WTC11 (cell line): Measurements from ENCODE around the gene LOXL4. TPM values are rescaled to one million over a fixed set of nuclear protein-coding genes. Genes with fewer than 3 reads are reported as not detected.

Experiments
- ATAC-seq: fragments of 200-7000 bp; cut with Tn5 transposase; 2 replicates; pipeline ENCODE4 v1.10.0; 2021; ENCODE audit warnings: mild to moderate bottlenecking, moderate library complexity
- CTCF ChIA-PET: fragments of 300-600 bp; sonication (Branson Sonifier 250); formaldehyde crosslinking; loops from one replicate; lab custom pipeline; 2021; ENCODE audit warnings: antibody characterized with exemption; lab: Charles Lee
- POLR2A ChIA-PET: fragments of 350-600 bp; sonication (Branson Sonifier 250); formaldehyde crosslinking; loops from one replicate; lab custom pipeline; 2021; ENCODE audit warnings: antibody characterized with exemption; lab: Charles Lee
- DNase-seq: peaks from one replicate; pipeline ENCODE4 v3.0.0; 2021; ENCODE audit warnings: low spot score
- H3K27ac Mint-ChIP-seq: 2 replicates; pipeline ENCODE4 v1.8.0; 2021; ENCODE audit warnings: mixed read lengths
- H3K27me3 Mint-ChIP-seq: 2 replicates; pipeline ENCODE4 v1.8.0; 2021; ENCODE audit warnings: low read depth, mild to moderate bottlenecking, moderate library complexity, mixed read lengths
- H3K36me3 Mint-ChIP-seq: 2 replicates; pipeline ENCODE4 v1.8.0; 2021; ENCODE audit warnings: mixed read lengths
- H3K4me1 Mint-ChIP-seq: 2 replicates; pipeline ENCODE4 v1.8.0; 2022; ENCODE audit warnings: mixed read lengths
- H3K4me3 Mint-ChIP-seq: 2 replicates; pipeline ENCODE4 v1.8.0; 2021; ENCODE audit warnings: mild to moderate bottlenecking, moderate library complexity, mixed read lengths
- H3K9me3 Mint-ChIP-seq: 2 replicates; pipeline ENCODE4 v1.8.0; 2021; ENCODE audit warnings: mixed read lengths
- ATF1 ChIP-seq: sonication (generic); formaldehyde crosslinking; IDR thresholded peaks from 2 replicates; pipeline ENCODE4 v1.8.1; 2023; ENCODE audit warnings: mild to moderate bottlenecking, moderate library complexity, missing genetic modification reagents
- ESRRA ChIP-seq: sonication (generic); formaldehyde crosslinking; IDR thresholded peaks from 2 replicates; pipeline ENCODE4 v1.8.1; 2022; ENCODE audit warnings: mild to moderate bottlenecking, missing genetic modification reagents, borderline replicate concordance
- FOXJ3 ChIP-seq: sonication (generic); formaldehyde crosslinking; IDR thresholded peaks from 2 replicates; pipeline ENCODE4 v1.9.0; 2021; ENCODE audit warnings: missing genetic modification reagents, mild to moderate bottlenecking, borderline replicate concordance
- FOXP1 ChIP-seq: sonication (generic); formaldehyde crosslinking; IDR thresholded peaks from 2 replicates; pipeline ENCODE4 v1.8.0; 2022; ENCODE audit warnings: missing genetic modification reagents, mild to moderate bottlenecking, moderate library complexity, borderline replicate concordance
- NR3C1 ChIP-seq: sonication (generic); formaldehyde crosslinking; conservative IDR thresholded peaks from 2 replicates; pipeline ENCODE4 v1.8.1; 2023; ENCODE audit warnings: low read depth, mild to moderate bottlenecking, missing genetic modification reagents
- PRRX2 ChIP-seq: fragments of 250-450 bp; sonication (Bioruptor Pico); IDR thresholded peaks from 2 replicates; pipeline ENCODE4 v1.8.0; 2021; ENCODE audit warnings: mild to moderate bottlenecking
- SMAD3 ChIP-seq: sonication (generic); formaldehyde crosslinking; IDR thresholded peaks from 2 replicates; pipeline ENCODE4 v1.8.0; 2022; ENCODE audit warnings: missing genetic modification reagents, mild to moderate bottlenecking, borderline replicate concordance
- SMAD4 ChIP-seq: sonication (generic); formaldehyde crosslinking; IDR thresholded peaks from 2 replicates; pipeline ENCODE4 v1.8.0; 2022; ENCODE audit warnings: mild to moderate bottlenecking, missing genetic modification reagents
- SOX15 ChIP-seq: fragments of 250-450 bp; sonication (Bioruptor Pico); IDR thresholded peaks from 2 replicates; pipeline ENCODE4 v1.9.0; 2021; ENCODE audit warnings: mild to moderate bottlenecking
- ZNF138 ChIP-seq: sonication (generic); formaldehyde crosslinking; conservative IDR thresholded peaks from 2 replicates; pipeline ENCODE4 v1.8.1; 2022; ENCODE audit warnings: mild to moderate bottlenecking, moderate library complexity, missing genetic modification reagents
- ZNF416 ChIP-seq: fragments of 250-450 bp; sonication (Bioruptor Pico); IDR thresholded peaks from 2 replicates; pipeline ENCODE4 v1.9.0; 2021; ENCODE audit warnings: mild to moderate bottlenecking, inconsistent platforms
- ZNF671 ChIP-seq: fragments of 250-450 bp; sonication (Bioruptor Pico); IDR thresholded peaks from 2 replicates; pipeline ENCODE4 v1.8.0; 2021; ENCODE audit warnings: mild to moderate bottlenecking
- total RNA-seq: library from RNA; stranded (reverse); gene quantifications from 3 replicates; pipeline ENCODE4 v1.2.3, GENCODE V29; 2021
- TF ChIP-seq, protein P1 (sequence below): sonication (generic); formaldehyde crosslinking; IDR thresholded peaks from 2 replicates; pipeline ENCODE4 v1.8.0; 2023; ENCODE audit warnings: mild to moderate bottlenecking, missing genetic modification reagents
- TF ChIP-seq, protein P2 (sequence below): sonication (generic); formaldehyde crosslinking; IDR thresholded peaks from 2 replicates; pipeline ENCODE4 v1.8.0; 2022; ENCODE audit warnings: mild to moderate bottlenecking, missing genetic modification reagents
- TF ChIP-seq, protein P3 (sequence below): sonication (generic); formaldehyde crosslinking; IDR thresholded peaks from 2 replicates; pipeline ENCODE4 v1.8.0; 2023; ENCODE audit warnings: missing genetic modification reagents, mild to moderate bottlenecking, borderline replicate concordance
- TF ChIP-seq, protein P4 (sequence below): sonication (generic); formaldehyde crosslinking; IDR thresholded peaks from 2 replicates; pipeline ENCODE4 v1.8.1; 2022; ENCODE audit warnings: low read depth, missing genetic modification reagents, borderline replicate concordance
- TF ChIP-seq, protein P5 (sequence below): sonication (generic); formaldehyde crosslinking; IDR thresholded peaks from 2 replicates; pipeline ENCODE4 v1.8.1; 2023; ENCODE audit warnings: mild to moderate bottlenecking, missing genetic modification reagents
- TF ChIP-seq, protein P6 (sequence below): fragments of 200-600 bp; IDR thresholded peaks from 2 replicates; pipeline ENCODE4 v1.8.0; 2022; ENCODE audit warnings: antibody characterized with exemption

LOXL4 gene
- total RNA-seq, 1 experiment from 2014 or later: 0.35 TPM

DNA sequence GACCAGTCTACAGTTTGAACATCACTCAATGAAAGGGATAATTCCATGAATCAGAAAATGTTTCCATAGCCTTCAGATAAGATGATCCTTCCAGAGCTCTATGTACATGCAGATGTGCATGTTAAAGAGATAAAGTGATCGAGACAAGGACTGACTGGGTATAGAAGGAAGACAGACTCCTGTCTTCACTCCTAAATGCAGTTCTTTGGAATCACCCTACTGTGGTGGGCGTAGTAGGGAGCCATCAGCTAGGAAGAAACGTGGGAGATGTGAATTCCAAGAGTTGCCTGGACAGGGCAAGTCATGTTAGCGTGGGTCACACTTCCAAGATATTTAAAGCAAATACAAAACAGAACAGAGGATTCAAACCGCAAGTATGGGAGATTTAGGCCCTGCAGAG lies 23.9 kb downstream of the LOXL4 start:
- Mint-ChIP-seq H3K36me3 (peaks cover 19% of the 10 kb centered on the region), H3K4me3 (no peak overlapping the region), H3K4me1 (no peaks in the 10 kb centered on the region), H3K27me3 (no peaks in the 10 kb centered on the region), H3K9me3 (no peaks in the 10 kb centered on the region), H3K27ac (no peak overlapping the region)
- ChIA-PET CTCF (interaction anchor here (4.1 kb wide), 1 partner anchor 65 kb away, joined by 40 read pairs; no protein-coding TSS in a partner anchor), POLR2A (interaction anchor here (0.6 kb wide), 1 partner anchor 47 kb away, joined by 3 read pairs; no protein-coding TSS in a partner anchor)
- no peak for DNase-seq
- ATAC-seq: no peak
- TF ChIP-seq SMAD3 (CRISPR knock-in tag): no peak
- TF ChIP-seq FOXJ3 (CRISPR knock-in tag): no peak
- TF ChIP-seq, protein P1, sequence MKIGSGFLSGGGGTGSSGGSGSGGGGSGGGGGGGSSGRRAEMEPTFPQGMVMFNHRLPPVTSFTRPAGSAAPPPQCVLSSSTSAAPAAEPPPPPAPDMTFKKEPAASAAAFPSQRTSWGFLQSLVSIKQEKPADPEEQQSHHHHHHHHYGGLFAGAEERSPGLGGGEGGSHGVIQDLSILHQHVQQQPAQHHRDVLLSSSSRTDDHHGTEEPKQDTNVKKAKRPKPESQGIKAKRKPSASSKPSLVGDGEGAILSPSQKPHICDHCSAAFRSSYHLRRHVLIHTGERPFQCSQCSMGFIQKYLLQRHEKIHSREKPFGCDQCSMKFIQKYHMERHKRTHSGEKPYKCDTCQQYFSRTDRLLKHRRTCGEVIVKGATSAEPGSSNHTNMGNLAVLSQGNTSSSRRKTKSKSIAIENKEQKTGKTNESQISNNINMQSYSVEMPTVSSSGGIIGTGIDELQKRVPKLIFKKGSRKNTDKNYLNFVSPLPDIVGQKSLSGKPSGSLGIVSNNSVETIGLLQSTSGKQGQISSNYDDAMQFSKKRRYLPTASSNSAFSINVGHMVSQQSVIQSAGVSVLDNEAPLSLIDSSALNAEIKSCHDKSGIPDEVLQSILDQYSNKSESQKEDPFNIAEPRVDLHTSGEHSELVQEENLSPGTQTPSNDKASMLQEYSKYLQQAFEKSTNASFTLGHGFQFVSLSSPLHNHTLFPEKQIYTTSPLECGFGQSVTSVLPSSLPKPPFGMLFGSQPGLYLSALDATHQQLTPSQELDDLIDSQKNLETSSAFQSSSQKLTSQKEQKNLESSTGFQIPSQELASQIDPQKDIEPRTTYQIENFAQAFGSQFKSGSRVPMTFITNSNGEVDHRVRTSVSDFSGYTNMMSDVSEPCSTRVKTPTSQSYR: no peak
- no peak for TF ChIP-seq SOX15 (CRISPR knock-in tag)
- TF ChIP-seq ZNF671 (CRISPR knock-in tag): no peak
- no peak for TF ChIP-seq FOXP1 (CRISPR knock-in tag)
- TF ChIP-seq, protein P2, sequence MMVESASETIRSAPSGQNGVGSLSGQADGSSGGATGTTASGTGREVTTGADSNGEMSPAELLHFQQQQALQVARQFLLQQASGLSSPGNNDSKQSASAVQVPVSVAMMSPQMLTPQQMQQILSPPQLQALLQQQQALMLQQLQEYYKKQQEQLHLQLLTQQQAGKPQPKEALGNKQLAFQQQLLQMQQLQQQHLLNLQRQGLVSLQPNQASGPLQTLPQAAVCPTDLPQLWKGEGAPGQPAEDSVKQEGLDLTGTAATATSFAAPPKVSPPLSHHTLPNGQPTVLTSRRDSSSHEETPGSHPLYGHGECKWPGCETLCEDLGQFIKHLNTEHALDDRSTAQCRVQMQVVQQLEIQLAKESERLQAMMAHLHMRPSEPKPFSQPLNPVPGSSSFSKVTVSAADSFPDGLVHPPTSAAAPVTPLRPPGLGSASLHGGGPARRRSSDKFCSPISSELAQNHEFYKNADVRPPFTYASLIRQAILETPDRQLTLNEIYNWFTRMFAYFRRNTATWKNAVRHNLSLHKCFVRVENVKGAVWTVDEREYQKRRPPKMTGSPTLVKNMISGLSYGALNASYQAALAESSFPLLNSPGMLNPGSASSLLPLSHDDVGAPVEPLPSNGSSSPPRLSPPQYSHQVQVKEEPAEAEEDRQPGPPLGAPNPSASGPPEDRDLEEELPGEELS (CRISPR knock-in tag): no peak
- TF ChIP-seq NR3C1 (CRISPR knock-in tag): no peak
- no peak for TF ChIP-seq ZNF416
- TF ChIP-seq ESRRA (CRISPR knock-in tag): no peak
- TF ChIP-seq, protein P3, sequence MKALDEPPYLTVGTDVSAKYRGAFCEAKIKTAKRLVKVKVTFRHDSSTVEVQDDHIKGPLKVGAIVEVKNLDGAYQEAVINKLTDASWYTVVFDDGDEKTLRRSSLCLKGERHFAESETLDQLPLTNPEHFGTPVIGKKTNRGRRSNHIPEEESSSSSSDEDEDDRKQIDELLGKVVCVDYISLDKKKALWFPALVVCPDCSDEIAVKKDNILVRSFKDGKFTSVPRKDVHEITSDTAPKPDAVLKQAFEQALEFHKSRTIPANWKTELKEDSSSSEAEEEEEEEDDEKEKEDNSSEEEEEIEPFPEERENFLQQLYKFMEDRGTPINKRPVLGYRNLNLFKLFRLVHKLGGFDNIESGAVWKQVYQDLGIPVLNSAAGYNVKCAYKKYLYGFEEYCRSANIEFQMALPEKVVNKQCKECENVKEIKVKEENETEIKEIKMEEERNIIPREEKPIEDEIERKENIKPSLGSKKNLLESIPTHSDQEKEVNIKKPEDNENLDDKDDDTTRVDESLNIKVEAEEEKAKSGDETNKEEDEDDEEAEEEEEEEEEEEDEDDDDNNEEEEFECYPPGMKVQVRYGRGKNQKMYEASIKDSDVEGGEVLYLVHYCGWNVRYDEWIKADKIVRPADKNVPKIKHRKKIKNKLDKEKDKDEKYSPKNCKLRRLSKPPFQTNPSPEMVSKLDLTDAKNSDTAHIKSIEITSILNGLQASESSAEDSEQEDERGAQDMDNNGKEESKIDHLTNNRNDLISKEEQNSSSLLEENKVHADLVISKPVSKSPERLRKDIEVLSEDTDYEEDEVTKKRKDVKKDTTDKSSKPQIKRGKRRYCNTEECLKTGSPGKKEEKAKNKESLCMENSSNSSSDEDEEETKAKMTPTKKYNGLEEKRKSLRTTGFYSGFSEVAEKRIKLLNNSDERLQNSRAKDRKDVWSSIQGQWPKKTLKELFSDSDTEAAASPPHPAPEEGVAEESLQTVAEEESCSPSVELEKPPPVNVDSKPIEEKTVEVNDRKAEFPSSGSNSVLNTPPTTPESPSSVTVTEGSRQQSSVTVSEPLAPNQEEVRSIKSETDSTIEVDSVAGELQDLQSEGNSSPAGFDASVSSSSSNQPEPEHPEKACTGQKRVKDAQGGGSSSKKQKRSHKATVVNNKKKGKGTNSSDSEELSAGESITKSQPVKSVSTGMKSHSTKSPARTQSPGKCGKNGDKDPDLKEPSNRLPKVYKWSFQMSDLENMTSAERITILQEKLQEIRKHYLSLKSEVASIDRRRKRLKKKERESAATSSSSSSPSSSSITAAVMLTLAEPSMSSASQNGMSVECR (CRISPR knock-in tag): no peak
- no peak for TF ChIP-seq ZNF138
- no peak for TF ChIP-seq ATF1 (CRISPR knock-in tag)
- TF ChIP-seq, protein P4, sequence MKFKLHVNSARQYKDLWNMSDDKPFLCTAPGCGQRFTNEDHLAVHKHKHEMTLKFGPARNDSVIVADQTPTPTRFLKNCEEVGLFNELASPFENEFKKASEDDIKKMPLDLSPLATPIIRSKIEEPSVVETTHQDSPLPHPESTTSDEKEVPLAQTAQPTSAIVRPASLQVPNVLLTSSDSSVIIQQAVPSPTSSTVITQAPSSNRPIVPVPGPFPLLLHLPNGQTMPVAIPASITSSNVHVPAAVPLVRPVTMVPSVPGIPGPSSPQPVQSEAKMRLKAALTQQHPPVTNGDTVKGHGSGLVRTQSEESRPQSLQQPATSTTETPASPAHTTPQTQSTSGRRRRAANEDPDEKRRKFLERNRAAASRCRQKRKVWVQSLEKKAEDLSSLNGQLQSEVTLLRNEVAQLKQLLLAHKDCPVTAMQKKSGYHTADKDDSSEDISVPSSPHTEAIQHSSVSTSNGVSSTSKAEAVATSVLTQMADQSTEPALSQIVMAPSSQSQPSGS (CRISPR knock-in tag): no peak
- no peak for TF ChIP-seq PRRX2 (CRISPR knock-in tag)
- TF ChIP-seq, protein P5, sequence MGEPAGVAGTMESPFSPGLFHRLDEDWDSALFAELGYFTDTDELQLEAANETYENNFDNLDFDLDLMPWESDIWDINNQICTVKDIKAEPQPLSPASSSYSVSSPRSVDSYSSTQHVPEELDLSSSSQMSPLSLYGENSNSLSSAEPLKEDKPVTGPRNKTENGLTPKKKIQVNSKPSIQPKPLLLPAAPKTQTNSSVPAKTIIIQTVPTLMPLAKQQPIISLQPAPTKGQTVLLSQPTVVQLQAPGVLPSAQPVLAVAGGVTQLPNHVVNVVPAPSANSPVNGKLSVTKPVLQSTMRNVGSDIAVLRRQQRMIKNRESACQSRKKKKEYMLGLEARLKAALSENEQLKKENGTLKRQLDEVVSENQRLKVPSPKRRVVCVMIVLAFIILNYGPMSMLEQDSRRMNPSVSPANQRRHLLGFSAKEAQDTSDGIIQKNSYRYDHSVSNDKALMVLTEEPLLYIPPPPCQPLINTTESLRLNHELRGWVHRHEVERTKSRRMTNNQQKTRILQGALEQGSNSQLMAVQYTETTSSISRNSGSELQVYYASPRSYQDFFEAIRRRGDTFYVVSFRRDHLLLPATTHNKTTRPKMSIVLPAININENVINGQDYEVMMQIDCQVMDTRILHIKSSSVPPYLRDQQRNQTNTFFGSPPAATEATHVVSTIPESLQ (CRISPR knock-in tag): no peak
- TF ChIP-seq, protein P6, sequence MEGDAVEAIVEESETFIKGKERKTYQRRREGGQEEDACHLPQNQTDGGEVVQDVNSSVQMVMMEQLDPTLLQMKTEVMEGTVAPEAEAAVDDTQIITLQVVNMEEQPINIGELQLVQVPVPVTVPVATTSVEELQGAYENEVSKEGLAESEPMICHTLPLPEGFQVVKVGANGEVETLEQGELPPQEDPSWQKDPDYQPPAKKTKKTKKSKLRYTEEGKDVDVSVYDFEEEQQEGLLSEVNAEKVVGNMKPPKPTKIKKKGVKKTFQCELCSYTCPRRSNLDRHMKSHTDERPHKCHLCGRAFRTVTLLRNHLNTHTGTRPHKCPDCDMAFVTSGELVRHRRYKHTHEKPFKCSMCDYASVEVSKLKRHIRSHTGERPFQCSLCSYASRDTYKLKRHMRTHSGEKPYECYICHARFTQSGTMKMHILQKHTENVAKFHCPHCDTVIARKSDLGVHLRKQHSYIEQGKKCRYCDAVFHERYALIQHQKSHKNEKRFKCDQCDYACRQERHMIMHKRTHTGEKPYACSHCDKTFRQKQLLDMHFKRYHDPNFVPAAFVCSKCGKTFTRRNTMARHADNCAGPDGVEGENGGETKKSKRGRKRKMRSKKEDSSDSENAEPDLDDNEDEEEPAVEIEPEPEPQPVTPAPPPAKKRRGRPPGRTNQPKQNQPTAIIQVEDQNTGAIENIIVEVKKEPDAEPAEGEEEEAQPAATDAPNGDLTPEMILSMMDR: no peak
- no peak for TF ChIP-seq SMAD4
